ENCODE data around the gene UBL7.

The UBL7 gene

GRCh38 chr15:74431116-74431515 lies 29.8 kb downstream of the UBL7 start:
- H3K9ac ChIP-seq (ENCODE audit: low read length) = no peak overlapping the region
- H3K4me3 ChIP-seq (ENCODE audit: insufficient read depth, low read length, poor library complexity, severe bottlenecking) = no peak overlapping the region
- H3K79me2 ChIP-seq (ENCODE audit: insufficient read depth, low read length) = no peaks in the 10 kb centered on the region

DNA sequence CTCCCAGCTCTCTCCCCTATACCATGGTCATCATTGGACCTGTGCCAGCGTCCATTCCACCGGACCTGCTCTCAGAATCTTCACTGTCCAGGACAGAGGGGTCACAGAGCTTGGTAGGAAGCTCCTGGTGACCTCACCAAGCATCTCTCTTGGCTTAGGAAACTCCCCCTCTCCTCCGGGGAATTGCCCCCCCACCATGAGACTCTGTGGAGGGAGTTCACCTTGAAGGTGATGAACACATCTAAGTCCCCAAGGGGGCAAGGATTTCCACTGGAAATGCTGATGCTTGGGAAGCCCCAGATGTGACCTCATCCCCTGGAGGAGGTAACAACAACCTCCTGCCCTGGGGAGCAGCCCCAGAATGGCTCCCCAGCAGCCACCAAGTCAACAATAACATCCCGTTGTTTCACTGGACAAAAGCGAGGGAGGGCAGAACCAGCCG lies 30.4 kb downstream of the UBL7 start:
- no peak overlapping the region for H3K4me3 ChIP-seq (ENCODE audit: insufficient read depth, low read length, poor library complexity, severe bottlenecking)

More at GRCh38 chr15:74431116-74431515, 29.8 kb downstream of the UBL7 start:
- TF ChIP-seq EZH2phosphoT487 (conservative IDR thresholded peaks at IDR 0.05; ENCODE audit: low read length) (no peak), CTCF (IDR thresholded peaks at IDR 0.05; ENCODE audit: insufficient read depth, low read length, poor library complexity, severe bottlenecking) (no peak)
- no peak overlapping the region for H3K27ac ChIP-seq (ENCODE audit: low read depth, low read length)
- H4K20me1 ChIP-seq (ENCODE audit: low read depth, low read length) = no peaks in the 10 kb centered on the region
- no peaks in the 10 kb centered on the region for H3F3A ChIP-seq (ENCODE audit: insufficient read depth)
- H3K27me3 ChIP-seq (ENCODE audit: low read length) = no peaks in the 10 kb centered on the region
- no peaks in the 10 kb centered on the region for H3K9me3 ChIP-seq (ENCODE audit: insufficient read depth, low read length)
- no peak overlapping the region for H2AFZ ChIP-seq (ENCODE audit: low read depth, low read length, severe bottlenecking)
- no peaks in the 10 kb centered on the region for H3K36me3 ChIP-seq (ENCODE audit: low read length)
- no peak overlapping the region for H3K4me2 ChIP-seq (ENCODE audit: low read depth, low read length, poor library complexity, severe bottlenecking)
- no peaks in the 10 kb centered on the region for H3K9me2 ChIP-seq (replicated peaks; ENCODE audit: insufficient read depth, low read length)

GRCh38 chr15:74429781-74430400 lies 31.1 kb downstream of the UBL7 start:
- Histone ChIP-seq H3K4me2 (ENCODE audit: low read depth, low read length, poor library complexity, severe bottlenecking) (no peak overlapping the region), H3K4me3 (ENCODE audit: insufficient read depth, low read length, poor library complexity, severe bottlenecking) (no peak overlapping the region), H3K27ac (ENCODE audit: low read depth, low read length) (no peak overlapping the region), H4K20me1 (ENCODE audit: low read depth, low read length) (no peaks in the 10 kb centered on the region), H3K36me3 (ENCODE audit: low read length) (no peaks in the 10 kb centered on the region), H3K79me2 (ENCODE audit: insufficient read depth, low read length) (no peaks in the 10 kb centered on the region), H2AFZ (ENCODE audit: low read depth, low read length, severe bottlenecking) (no peak overlapping the region), H3K9me2 (replicated peaks; ENCODE audit: insufficient read depth, low read length) (no peaks in the 10 kb centered on the region), H3K9ac (ENCODE audit: low read length) (no peak overlapping the region), H3K9me3 (ENCODE audit: insufficient read depth, low read length) (no peaks in the 10 kb centered on the region), H3F3A (ENCODE audit: insufficient read depth) (no peaks in the 10 kb centered on the region), H3K27me3 (ENCODE audit: low read length) (no peaks in the 10 kb centered on the region)
- TF ChIP-seq CTCF (IDR thresholded peaks at IDR 0.05; ENCODE audit: insufficient read depth, low read length, poor library complexity, severe bottlenecking) (no peak), EZH2phosphoT487 (conservative IDR thresholded peaks at IDR 0.05; ENCODE audit: low read length) (no peak)

More for the DNA sequence above, 30.4 kb downstream of the UBL7 start:
- Histone ChIP-seq H2AFZ (ENCODE audit: low read depth, low read length, severe bottlenecking) (no peak overlapping the region), H3K79me2 (ENCODE audit: insufficient read depth, low read length) (no peaks in the 10 kb centered on the region), H3K27ac (ENCODE audit: low read depth, low read length) (no peak overlapping the region), H3K27me3 (ENCODE audit: low read length) (no peaks in the 10 kb centered on the region), H3K36me3 (ENCODE audit: low read length) (no peaks in the 10 kb centered on the region), H3K4me2 (ENCODE audit: low read depth, low read length, poor library complexity, severe bottlenecking) (no peak overlapping the region), H3K9ac (ENCODE audit: low read length) (no peak overlapping the region), H4K20me1 (ENCODE audit: low read depth, low read length) (no peaks in the 10 kb centered on the region), H3F3A (ENCODE audit: insufficient read depth) (no peaks in the 10 kb centered on the region), H3K9me2 (replicated peaks; ENCODE audit: insufficient read depth, low read length) (no peaks in the 10 kb centered on the region), H3K9me3 (ENCODE audit: insufficient read depth, low read length) (no peaks in the 10 kb centered on the region)
- TF ChIP-seq EZH2phosphoT487 (conservative IDR thresholded peaks at IDR 0.05; ENCODE audit: low read length) = no peak
- TF ChIP-seq CTCF (IDR thresholded peaks at IDR 0.05; ENCODE audit: insufficient read depth, low read length, poor library complexity, severe bottlenecking) = no peak
